Subcutaneous abdominal adipose tissue (tissue), 5 donors: ENCODE data around the gene CHMP4A.

Source experiments
- H3K27ac ChIP-seq: one replicate; pipeline ENCODE4 v1.7.0; 2013; ENCODE audit warnings: low read depth, mild to moderate bottlenecking, inconsistent platforms, low read length, moderate library complexity
- H3K27me3 ChIP-seq, 5 donors: one replicate each; pipeline ENCODE4 v1.7.0; 2013; ENCODE audit warnings: low read length in 5 of 5, inconsistent platforms in 1 of 5; ENCODE audit not compliant: control insufficient read depth in 5 of 5, insufficient read depth in 4 of 5
- H3K36me3 ChIP-seq, 5 donors: one replicate each; pipeline ENCODE4 v1.7.0; 2013; ENCODE audit warnings: low read length in 5 of 5; ENCODE audit not compliant: control insufficient read depth in 5 of 5, insufficient read depth in 5 of 5
- H3K4me1 ChIP-seq, 5 donors: one replicate each; pipeline ENCODE4 v1.7.0; 2013; ENCODE audit warnings: low read length in 5 of 5, mild to moderate bottlenecking in 3 of 5, moderate library complexity in 1 of 5; ENCODE audit not compliant: control insufficient read depth in 5 of 5, insufficient read depth in 5 of 5
- H3K4me3 ChIP-seq, 5 donors: one replicate each; pipeline ENCODE4 v1.7.0; 2013; ENCODE audit warnings: low read length in 5 of 5, low read depth in 1 of 5
- H3K9ac ChIP-seq, 5 donors: one replicate each; pipeline ENCODE4 v1.7.0; 2013; ENCODE audit warnings: low read length in 5 of 5, mild to moderate bottlenecking in 4 of 5, moderate library complexity in 3 of 5
- H3K9me3 ChIP-seq, 5 donors: one replicate each; pipeline ENCODE4 v1.7.0; 2013; ENCODE audit warnings: low read length in 5 of 5; ENCODE audit not compliant: control insufficient read depth in 5 of 5
- donor health status: healthy.
- donor health status: healthy.
- donor health status: healthy.
- donor health status: healthy.
- donor health status: healthy.

CHMP4A gene

DNA sequence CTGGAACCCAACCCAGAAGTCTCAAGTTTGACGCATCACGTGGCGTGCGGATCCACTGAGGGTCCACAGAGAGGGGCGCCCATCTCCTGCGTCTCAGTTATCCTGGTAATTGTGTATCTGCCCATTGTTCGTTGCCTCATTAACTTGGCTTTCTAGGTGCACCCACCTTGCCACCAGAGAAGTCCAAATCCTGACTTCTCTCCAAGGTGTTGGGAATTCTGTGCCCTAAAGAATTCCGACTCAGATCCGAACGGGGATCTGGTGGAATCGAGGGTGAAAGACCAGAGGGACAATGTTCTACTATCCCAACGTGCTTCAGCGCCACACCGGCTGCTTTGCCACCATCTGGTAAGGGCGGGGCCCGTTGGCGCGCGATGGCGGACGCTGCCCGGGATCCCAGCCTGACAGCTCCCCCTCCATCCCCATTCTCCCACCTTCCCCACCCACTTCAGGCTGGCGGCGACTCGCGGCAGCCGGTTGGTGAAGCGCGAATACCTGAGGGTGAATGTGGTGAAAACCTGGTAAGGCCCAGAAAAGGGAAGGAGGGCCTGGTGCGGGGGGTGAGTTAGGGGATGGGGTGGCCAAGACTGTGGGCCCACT is 40.9 kb downstream of the CHMP4A start:
- Histone ChIP-seq H3K4me3 (peak overlapping the region in 2 of 5 donors; percentile 22 to 50), H3K36me3 (peaks cover 2 to 59% (median 36%) of the 10 kb centered on the region in 5 donors), H3K9ac (no peak overlapping the region), H3K9me3 (no peaks in the 10 kb centered on the region), H3K4me1 (peaks cover 0 to 11% (median 5%) of the 10 kb centered on the region in 5 donors), H3K27ac (no peak overlapping the region), H3K27me3 (no peaks in the 10 kb centered on the region)

DNA sequence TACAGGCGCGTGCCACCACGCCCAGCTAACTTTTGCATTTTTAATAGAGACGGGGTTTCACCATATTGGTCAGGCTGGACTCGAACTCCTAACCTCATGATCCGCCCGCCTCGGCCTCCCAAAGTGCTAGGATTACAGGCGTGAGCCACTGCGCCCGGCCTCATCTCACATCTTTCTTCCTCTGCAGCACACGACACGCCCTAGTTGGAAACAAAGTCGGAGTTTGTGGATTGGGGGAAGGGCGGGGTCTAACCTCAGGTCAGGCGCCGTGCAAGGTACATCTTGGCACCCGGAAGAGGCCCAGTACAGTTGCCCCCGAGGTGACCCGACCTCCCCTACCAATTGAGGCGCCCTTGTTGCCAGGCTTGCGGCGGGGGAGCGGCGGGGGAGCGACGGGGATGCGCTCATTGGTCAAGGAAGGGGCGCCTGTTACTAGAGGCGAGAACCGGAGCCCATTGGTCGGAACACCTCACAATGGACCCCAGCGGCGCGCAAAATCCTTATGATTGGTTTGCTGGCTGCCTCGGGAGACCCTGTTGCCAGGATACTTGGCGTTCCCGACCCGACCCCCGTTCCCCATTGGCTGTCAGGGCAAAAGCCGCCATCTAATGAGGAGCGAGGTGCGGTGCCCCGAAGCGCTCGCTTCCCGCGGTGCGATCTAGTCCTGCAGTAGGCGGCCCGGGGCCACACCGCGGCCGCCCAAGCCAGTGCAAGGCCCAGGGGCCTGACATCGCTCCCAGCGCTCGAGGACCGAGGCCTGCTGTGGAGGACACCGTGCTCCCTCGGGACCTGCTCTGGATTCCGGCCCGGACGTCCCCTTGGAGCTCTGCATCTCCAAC is 41.6 kb downstream of the CHMP4A start, which contains the start of gene REC8:
REC8 (plus strand) TSS at position 659 of the 839 bp plus-strand sequence. CDS start 473 bp downstream, outside the sequence.
- Histone ChIP-seq H3K27me3 (no peaks in the 10 kb centered on the region), H3K4me1 (peaks cover 0 to 11% (median 5%) of the 10 kb centered on the region in 5 donors), H3K9me3 (no peaks in the 10 kb centered on the region), H3K27ac (no peak within 1 kb of the TSS), H3K4me3 (peak within 1 kb of the TSS in 3 of 5 donors; percentile 22 to 50 (median 43)), H3K9ac (no peak within 1 kb of the TSS), H3K36me3 (peaks cover 2 to 58% (median 34%) of the 10 kb centered on the region in 5 donors)

DNA sequence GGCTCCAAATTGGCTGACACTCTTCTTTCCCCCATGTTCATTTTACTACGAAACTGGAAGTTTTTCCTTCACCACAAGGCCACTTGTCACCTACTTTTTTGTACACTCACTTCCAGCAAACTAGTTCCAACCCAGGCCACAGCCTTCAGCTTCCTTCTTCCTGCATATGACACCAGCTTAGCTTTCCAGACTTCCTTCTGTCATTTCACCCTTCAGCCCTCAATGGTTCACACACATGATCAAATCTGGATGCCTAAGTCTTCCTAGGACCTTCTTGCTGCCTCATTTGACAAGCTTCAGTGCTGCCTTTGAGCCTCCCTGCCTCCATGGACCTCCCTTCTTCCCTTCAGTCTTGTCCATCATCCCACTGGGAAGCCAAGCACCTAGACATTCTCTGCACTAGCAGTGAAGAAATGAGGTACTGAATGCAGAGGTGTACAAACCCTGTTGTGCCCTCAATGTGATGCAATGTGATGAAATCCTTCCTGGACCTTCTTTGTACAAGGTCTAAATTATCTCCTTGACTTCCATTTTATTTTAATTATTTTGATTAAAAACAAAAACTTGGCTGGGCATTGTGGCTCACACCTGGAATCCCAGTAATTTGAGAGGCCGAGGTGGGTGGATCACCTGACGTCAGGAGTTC is 45.7 kb downstream of the CHMP4A start:
- H3K4me3 ChIP-seq = no peak overlapping the region
- no peaks in the 10 kb centered on the region for H3K27me3 ChIP-seq
- H3K4me1 ChIP-seq = peaks cover 2 to 19% (median 14%) of the 10 kb centered on the region in 5 donors
- H3K9me3 ChIP-seq = no peaks in the 10 kb centered on the region
- peaks cover 5 to 69% (median 58%) of the 10 kb centered on the region in 5 donors for H3K36me3 ChIP-seq
- no peak overlapping the region for H3K27ac ChIP-seq
- no peak overlapping the region for H3K9ac ChIP-seq

DNA sequence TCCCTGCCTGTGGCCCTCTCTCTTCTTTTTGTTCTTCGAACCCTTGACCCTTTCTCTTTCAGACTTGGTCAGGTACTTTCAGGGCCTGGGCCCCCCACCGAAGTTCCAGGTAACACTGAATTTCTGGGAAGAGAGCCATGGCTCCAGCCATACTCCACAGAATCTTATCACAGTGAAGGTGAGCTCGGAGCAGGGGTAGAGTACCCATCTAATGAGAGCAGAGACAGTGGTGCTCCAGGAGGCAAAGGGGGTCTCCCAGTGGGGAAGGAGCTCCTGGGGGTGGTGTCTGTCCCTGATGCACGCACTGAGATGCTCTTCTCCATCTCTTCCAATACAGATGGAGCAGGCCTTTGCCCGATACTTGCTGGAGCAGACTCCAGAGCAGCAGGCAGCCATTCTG is 47.5 kb downstream of the CHMP4A start:
- H3K36me3 ChIP-seq = peaks cover 5 to 65% (median 59%) of the 10 kb centered on the region in 5 donors
- peaks cover 9 to 25% (median 24%) of the 10 kb centered on the region in 5 donors for H3K4me1 ChIP-seq
- no peaks in the 10 kb centered on the region for H3K27me3 ChIP-seq
- H3K27ac ChIP-seq = no peak overlapping the region
- H3K4me3 ChIP-seq = no peak overlapping the region
- H3K9me3 ChIP-seq = no peaks in the 10 kb centered on the region
- no peak overlapping the region for H3K9ac ChIP-seq

DNA sequence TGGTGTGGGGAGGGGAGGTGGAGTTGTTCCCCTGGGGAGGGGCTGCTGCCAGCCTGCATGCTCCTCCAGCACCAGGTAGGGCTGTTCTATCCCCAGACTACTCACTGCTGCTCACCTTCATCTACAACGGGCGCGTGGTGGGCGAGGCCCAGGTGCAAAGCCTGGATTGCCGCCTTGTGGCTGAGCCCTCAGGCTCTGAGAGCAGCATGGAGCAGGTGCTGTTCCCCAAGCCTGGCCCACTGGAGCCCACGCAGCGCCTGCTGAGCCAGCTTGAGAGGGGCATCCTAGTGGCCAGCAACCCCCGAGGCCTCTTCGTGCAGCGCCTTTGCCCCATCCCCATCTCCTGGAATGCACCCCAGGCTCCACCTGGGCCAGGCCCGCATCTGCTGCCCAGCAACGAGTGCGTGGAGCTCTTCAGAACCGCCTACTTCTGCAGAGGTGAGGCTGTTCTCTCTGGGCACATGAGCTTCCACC is 48.7 kb downstream of the CHMP4A start:
- Histone ChIP-seq H3K9me3 (no peaks in the 10 kb centered on the region), H3K4me3 (no peak overlapping the region), H3K4me1 (peaks cover 9 to 31% (median 29%) of the 10 kb centered on the region in 5 donors), H3K9ac (no peak overlapping the region), H3K36me3 (peaks cover 5 to 70% (median 63%) of the 10 kb centered on the region in 5 donors), H3K27me3 (no peaks in the 10 kb centered on the region), H3K27ac (no peak overlapping the region)

DNA sequence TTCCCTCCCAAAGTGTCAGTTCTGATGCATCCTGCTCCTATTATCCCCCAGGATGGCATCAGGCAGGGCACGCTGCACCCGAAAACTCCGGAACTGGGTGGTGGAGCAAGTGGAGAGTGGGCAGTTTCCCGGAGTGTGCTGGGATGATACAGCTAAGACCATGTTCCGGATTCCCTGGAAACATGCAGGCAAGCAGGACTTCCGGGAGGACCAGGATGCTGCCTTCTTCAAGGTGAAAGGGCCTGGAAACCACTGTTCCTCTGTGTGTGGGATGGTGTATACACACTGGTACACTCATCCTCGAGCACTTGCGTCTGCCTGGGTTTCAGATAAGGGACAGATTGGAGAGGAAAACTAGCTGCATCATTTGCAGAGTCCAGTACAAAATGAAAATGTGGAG is 51.2 kb downstream of the CHMP4A start:
- Histone ChIP-seq H3K36me3 (peaks cover 7 to 72% (median 66%) of the 10 kb centered on the region in 5 donors), H3K4me3 (peak overlapping the region; percentile 83 to 97 (median 91)), H3K27ac (peak overlapping the region; percentile 93), H3K27me3 (no peaks in the 10 kb centered on the region), H3K9me3 (no peaks in the 10 kb centered on the region), H3K4me1 (peaks cover 9 to 31% (median 29%) of the 10 kb centered on the region in 5 donors), H3K9ac (peak overlapping the region; percentile 74 to 97 (median 90))

DNA sequence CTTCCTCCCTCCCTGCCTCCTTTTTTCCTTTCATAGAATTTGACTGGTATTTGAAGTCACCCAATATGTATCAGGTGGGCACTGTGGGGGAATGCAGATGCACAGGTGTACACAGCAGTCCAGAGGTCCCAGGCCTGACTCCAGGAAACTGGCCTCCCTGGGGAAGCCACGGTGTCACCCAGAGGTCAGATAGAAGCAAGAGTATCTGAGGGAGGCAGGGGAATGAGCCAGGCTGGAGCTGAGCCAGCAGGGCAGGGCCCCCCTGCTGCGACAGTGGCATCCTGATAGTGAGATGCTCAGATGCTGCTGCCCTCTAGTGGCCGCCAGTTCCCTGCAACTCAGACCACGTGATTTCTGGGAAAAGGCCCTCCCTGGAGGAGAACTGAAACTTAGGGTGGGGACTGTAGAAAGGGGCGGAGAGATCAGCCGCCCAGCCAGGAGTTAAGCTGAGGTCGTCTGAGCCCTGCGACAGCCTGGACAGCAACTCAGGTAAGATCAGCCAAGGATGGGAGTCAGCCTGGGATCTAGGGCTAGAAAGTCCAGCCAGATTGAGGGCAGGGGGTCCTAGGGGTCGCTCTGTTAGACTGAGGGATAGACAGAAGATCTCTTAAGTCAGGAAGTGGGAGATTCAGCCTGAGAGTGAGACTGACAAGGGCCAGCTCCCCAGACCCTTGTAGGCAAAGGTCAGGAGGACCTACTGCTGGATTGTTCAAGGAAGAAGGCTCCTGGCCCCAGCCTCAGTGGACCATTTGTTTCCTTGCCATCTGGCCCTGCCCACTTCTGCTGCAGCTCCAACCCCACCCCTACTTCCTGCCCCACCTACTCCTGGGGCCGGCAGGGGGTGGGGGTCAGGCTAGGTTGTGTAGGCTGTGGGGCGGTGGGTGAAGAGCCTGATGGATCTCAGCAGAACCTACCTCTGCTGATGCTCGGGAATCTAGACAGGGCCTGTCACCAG is 52.2 kb downstream of the CHMP4A start, which contains the start of gene IRF9:
IRF9 (plus strand) TSS at position 416 of the 955 bp plus-strand sequence. CDS start 880 bp downstream, outside the sequence.
- Histone ChIP-seq H3K4me1 (peaks cover 9 to 31% (median 29%) of the 10 kb centered on the region in 5 donors), H3K27me3 (no peaks in the 10 kb centered on the region), H3K4me3 (peak within 1 kb of the TSS; percentile 83 to 97 (median 91)), H3K9me3 (no peaks in the 10 kb centered on the region), H3K9ac (peak within 1 kb of the TSS; percentile 90 to 97 (median 93)), H3K27ac (peak within 1 kb of the TSS; percentile 93), H3K36me3 (peaks cover 8 to 73% (median 66%) of the 10 kb centered on the region in 5 donors)

DNA sequence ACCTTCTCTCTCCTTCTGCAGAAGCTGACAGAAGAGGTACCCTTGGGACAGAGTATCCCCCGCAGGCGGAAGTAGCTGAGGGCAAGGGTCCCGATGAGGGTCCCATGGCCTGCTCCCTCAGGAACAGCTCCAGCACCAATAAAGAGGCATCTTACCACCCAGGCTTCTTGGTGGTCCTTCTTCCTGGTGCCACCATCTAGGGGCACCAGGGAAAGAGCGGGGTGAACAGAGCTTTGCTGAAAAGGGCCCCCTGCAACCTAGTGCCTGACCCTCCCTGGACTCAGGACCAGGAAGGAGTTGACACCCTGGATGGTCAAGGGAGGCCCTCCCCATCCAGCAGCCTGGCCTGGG is 52.8 kb downstream of the CHMP4A start:
- H3K9ac ChIP-seq = peak overlapping the region in 2 of 5 donors; percentile 44 to 93
- H3K4me3 ChIP-seq = no peak overlapping the region
- peaks cover 11 to 73% (median 66%) of the 10 kb centered on the region in 5 donors for H3K36me3 ChIP-seq
- H3K27ac ChIP-seq = peak overlapping the region; percentile 93
- H3K9me3 ChIP-seq = no peaks in the 10 kb centered on the region
- no peaks in the 10 kb centered on the region for H3K27me3 ChIP-seq
- peaks cover 9 to 33% (median 29%) of the 10 kb centered on the region in 5 donors for H3K4me1 ChIP-seq
